Daoy (cell line): ENCODE data around the gene HSD11B2. TPM values are rescaled to one million over a fixed set of nuclear protein-coding genes. Genes with fewer than 3 reads are reported as not detected.

Source experiments
- DNase-seq: peaks from one replicate; pipeline ENCODE4 v3.0.0-alpha.2; 2015; ENCODE audit warnings: low read depth
- total RNA-seq: library from RNA; depleted of rRNA; stranded (reverse); fragments of >200 nt; shearing (Covaris generic); gene quantifications from 2 replicates; pipeline ENCODE4 v1.2.3, GENCODE V29; 2014; rRNA removed

HSD11B2 gene
- total RNA-seq, result not detected in 2 replicates

GRCh38 chr16:67430977-67431774 lies at the start of gene HSD11B2:
Gene HSD11B2, plus strand, starts transcription at chr16:67431121. Its CDS starts 128 bp downstream, at chr16:67431249.
- peak; percentile 72 for DNase-seq

- no peak for DNase-seq
These were observed 47.6 kb upstream of the HSD11B2 start for GRCh38 chr16:67383284-67383683.

GRCh38 chr16:67384778-67385510 lies 46.0 kb upstream of the HSD11B2 start:
- DNase-seq, result no peak

GRCh38 chr16:67386861-67387455 lies 44.0 kb upstream of the HSD11B2 start:
- no peak for DNase-seq

GRCh38 chr16:67387479-67388079 lies 43.3 kb upstream of the HSD11B2 start:
- no peak for DNase-seq

GRCh38 chr16:67388191-67388590 lies 42.7 kb upstream of the HSD11B2 start:
- DNase-seq, result no peak

- no peak for DNase-seq
These were observed 42.3 kb upstream of the HSD11B2 start for GRCh38 chr16:67388591-67388990.

GRCh38 chr16:67389911-67390815 lies 40.8 kb upstream of the HSD11B2 start:
- DNase-seq, result no peak

- DNase-seq, result no peak
These were observed 40.0 kb upstream of the HSD11B2 start for GRCh38 chr16:67390816-67391423.

GRCh38 chr16:67391424-67392300 lies 39.3 kb upstream of the HSD11B2 start:
- DNase-seq, result no peak

- no peak for DNase-seq
These were observed 38.4 kb upstream of the HSD11B2 start for GRCh38 chr16:67392301-67393059.

GRCh38 chr16:67393111-67393787 lies 37.7 kb upstream of the HSD11B2 start, which contains the start of gene TPPP3:
Gene TPPP3, minus strand, starts transcription at chr16:67393498. Its CDS starts 2,387 bp downstream, at chr16:67391111.
- DNase-seq, result peak; percentile 82

GRCh38 chr16:67393788-67394154 lies 37.1 kb upstream of the HSD11B2 start:
- no peak for DNase-seq

GRCh38 chr16:67394155-67395104 lies 36.5 kb upstream of the HSD11B2 start:
- no peak for DNase-seq

- no peak for DNase-seq
These were observed 35.8 kb upstream of the HSD11B2 start for GRCh38 chr16:67395105-67395457.

- DNase-seq, result peak; percentile 45
These were observed 35.3 kb upstream of the HSD11B2 start for GRCh38 chr16:67395458-67396158.
